Measurements from ENCODE around the gene RHEB. TPM values are rescaled to one million over a fixed set of nuclear protein-coding genes. Genes with fewer than 3 reads are reported as not detected.

Gene RHEB
- total RNA-seq, 1 experiment from 2014 or later: 114 TPM

DNA sequence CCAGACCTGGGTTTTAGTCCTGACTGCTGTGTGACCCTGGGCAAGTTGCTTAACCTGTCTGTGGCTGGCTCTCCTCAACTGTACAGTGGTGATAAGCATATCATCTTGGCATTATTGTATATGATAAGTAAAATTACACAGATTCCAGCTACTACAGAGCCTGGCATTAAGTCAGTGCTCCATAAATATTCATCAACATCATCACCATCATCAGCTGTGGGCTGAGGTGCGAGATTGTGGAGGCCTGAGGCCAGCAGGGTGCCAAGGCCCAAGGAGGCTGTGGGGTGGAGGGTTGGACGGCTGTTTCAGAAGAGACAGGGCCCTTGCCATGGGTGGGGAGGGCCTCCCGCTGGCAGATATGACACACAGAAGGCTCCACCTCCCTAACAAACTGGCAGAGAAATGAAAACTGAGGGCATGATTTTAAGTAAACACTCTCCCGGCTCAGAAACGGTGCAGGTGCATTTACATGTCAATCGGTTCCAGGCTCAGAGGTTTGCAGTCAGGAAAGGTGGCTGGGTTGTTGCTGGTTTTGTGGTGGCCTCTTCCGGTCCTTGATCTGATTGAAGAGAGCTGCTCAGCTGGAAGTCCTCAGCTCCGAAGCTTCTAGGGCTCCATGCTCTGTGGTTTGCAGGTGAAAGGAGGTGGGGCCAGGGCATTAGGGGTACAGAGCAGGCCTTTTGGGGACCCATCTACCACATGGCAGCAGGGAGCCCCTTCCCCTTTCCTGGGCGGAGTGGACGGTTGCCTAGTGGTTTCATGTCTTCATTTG lies 89.9 kb downstream of the RHEB start:
- WGBS (ENCODE audit: extremely low coverage, insufficient read length, low lambda C conversion rate): no CpG with 5 or more reads among the region's 10 CpGs
- DNase-seq: no peak
- no peak overlapping the region for H2BK15ac ChIP-seq (ENCODE audit: low read depth, low read length)
- H3K27me3 ChIP-seq (ENCODE audit: insufficient read depth, low read length): no peaks in the 10 kb centered on the region
- no peak overlapping the region for H3K56ac ChIP-seq (ENCODE audit: insufficient read length, low read depth, low read length)
- peak overlapping the region in 2 of 3 experiments; percentile 60 to 90; a peak in 5 of 7 replicates for H3K27ac Mint-ChIP-seq
- H3K27ac ChIP-seq (ENCODE audit: insufficient read length, low read depth, low read length): no peak overlapping the region
- H3K79me2 ChIP-seq (ENCODE audit: insufficient read depth, low read length): no peaks in the 10 kb centered on the region
- peaks cover 3% of the 10 kb centered on the region; the same call in 1 of the 2 replicates for H3K4me1 ChIP-seq (ENCODE audit: insufficient read depth, low read length)
- no peak overlapping the region for H4K91ac ChIP-seq (ENCODE audit: insufficient read length, low read depth, low read length)
- peaks cover 33 to 41% of the 10 kb centered on the region in 2 experiments for H3K4me1 Mint-ChIP-seq
- H3K4me3 Mint-ChIP-seq: peak overlapping the region in 1 of 2 experiments; percentile 56; a peak in 1 of 5 replicates
- H3T11ph ChIP-seq (ENCODE audit: low read length): no peak overlapping the region
- no peaks in the 10 kb centered on the region for H4K20me1 ChIP-seq (ENCODE audit: control insufficient read depth, insufficient read depth, insufficient read length)
- no peak overlapping the region for H3K23ac ChIP-seq (ENCODE audit: insufficient read length, low read depth, low read length)
- no peak overlapping the region for H2AFZ ChIP-seq (ENCODE audit: low read length)
- no peaks in the 10 kb centered on the region; a peak in 1 of 7 replicates for H3K36me3 Mint-ChIP-seq (ENCODE audit: insufficient read depth in 1 of 3, low read depth in 3 of 3)
- peaks cover 4% of the 10 kb centered on the region for H3K27me3 Mint-ChIP-seq (ENCODE audit: low read depth)
- H3K4me2 ChIP-seq (ENCODE audit: insufficient read depth, insufficient read length, low read length): no peak overlapping the region
- TF ChIP-seq, protein P1, sequence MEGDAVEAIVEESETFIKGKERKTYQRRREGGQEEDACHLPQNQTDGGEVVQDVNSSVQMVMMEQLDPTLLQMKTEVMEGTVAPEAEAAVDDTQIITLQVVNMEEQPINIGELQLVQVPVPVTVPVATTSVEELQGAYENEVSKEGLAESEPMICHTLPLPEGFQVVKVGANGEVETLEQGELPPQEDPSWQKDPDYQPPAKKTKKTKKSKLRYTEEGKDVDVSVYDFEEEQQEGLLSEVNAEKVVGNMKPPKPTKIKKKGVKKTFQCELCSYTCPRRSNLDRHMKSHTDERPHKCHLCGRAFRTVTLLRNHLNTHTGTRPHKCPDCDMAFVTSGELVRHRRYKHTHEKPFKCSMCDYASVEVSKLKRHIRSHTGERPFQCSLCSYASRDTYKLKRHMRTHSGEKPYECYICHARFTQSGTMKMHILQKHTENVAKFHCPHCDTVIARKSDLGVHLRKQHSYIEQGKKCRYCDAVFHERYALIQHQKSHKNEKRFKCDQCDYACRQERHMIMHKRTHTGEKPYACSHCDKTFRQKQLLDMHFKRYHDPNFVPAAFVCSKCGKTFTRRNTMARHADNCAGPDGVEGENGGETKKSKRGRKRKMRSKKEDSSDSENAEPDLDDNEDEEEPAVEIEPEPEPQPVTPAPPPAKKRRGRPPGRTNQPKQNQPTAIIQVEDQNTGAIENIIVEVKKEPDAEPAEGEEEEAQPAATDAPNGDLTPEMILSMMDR (conservative IDR thresholded peaks at IDR 0.05): no peak
- H4K5ac ChIP-seq (ENCODE audit: insufficient read length, low read depth, low read length): no peak overlapping the region
- no peak overlapping the region for H2BK120ac ChIP-seq (ENCODE audit: low read depth, low read length, poor library complexity, severe bottlenecking)
- H3K9ac ChIP-seq (ENCODE audit: extremely low read depth, insufficient read length, low read length): no peak overlapping the region
- H3K9me3 Mint-ChIP-seq: no peaks in the 10 kb centered on the region
- no peak overlapping the region for H2AK5ac ChIP-seq (ENCODE audit: insufficient read length, low read length)
- no peak overlapping the region for H2BK5ac ChIP-seq (ENCODE audit: insufficient read length, low read length)
- no peak overlapping the region for H2BK12ac ChIP-seq (ENCODE audit: insufficient read length, low read depth, low read length)
- H3K79me1 ChIP-seq (ENCODE audit: insufficient read depth, low read depth, low read length, poor library complexity, severe bottlenecking): no peaks in the 10 kb centered on the region
- H3K4ac ChIP-seq (ENCODE audit: low read depth, low read length): no peak overlapping the region
- H2BK20ac ChIP-seq (ENCODE audit: low read depth, low read length, poor library complexity, severe bottlenecking): no peak overlapping the region
- H3K14ac ChIP-seq (ENCODE audit: insufficient read depth, low read length): no peak overlapping the region
- no peak overlapping the region for H4K8ac ChIP-seq (replicated peaks; ENCODE audit: insufficient read length, low read depth, low read length)
- no peaks in the 10 kb centered on the region for H3K23me2 ChIP-seq (ENCODE audit: insufficient read length, low read depth, low read length, poor library complexity, severe bottlenecking)
- no peak overlapping the region for H3K18ac ChIP-seq (ENCODE audit: insufficient read length, low read depth, low read length)
- no peaks in the 10 kb centered on the region for H3K9me3 ChIP-seq (ENCODE audit: control insufficient read depth, low read depth, low read length)

Data from H9 (cell line).